DMS79 treated with DMSO at 0.1 percent for 48 hours (cell line): ENCODE data around the gene SLC25A34.

Experiments
- DNase-seq: peaks from one replicate; lab custom pipeline; 2025; lab: John Stamatoyannopoulos, UW

SLC25A34 gene

GRCh38 chr1:15775706-15776105 is 39.6 kb downstream of the SLC25A34 start:
- DNase-seq, result no peak

- DNase-seq, result no peak
Observed at GRCh38 chr1:15777909-15778707, 42.0 kb downstream of the SLC25A34 start.

GRCh38 chr1:15785683-15786082 is 49.6 kb downstream of the SLC25A34 start:
- no peak for DNase-seq

- DNase-seq, result no peak
Observed at GRCh38 chr1:15786581-15786980, 50.5 kb downstream of the SLC25A34 start.

GRCh38 chr1:15788624-15789301 is 52.7 kb downstream of the SLC25A34 start:
- no peak for DNase-seq
